ENCODE data around the gene RFX2.

DNA sequence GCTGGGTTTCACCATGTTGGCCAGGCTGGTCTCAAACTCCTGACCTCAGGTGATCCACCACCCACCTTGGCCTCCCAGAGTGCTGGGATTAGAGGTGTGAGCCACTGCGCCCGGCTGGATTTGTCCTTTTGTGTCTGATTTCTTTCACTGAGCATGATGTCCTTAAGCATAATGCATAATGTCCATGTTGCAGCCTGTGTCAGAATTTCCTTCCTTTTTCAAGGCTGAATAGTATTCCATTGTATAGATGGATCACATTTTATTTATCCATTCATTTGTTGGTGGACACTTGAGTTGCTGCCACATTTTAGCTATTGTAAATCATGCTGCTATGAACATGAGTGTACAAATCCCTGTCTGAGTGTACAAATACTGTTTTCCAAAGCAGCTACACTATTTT lies 25.5 kb downstream of the RFX2 start:
- TF ChIP-seq, protein P1, sequence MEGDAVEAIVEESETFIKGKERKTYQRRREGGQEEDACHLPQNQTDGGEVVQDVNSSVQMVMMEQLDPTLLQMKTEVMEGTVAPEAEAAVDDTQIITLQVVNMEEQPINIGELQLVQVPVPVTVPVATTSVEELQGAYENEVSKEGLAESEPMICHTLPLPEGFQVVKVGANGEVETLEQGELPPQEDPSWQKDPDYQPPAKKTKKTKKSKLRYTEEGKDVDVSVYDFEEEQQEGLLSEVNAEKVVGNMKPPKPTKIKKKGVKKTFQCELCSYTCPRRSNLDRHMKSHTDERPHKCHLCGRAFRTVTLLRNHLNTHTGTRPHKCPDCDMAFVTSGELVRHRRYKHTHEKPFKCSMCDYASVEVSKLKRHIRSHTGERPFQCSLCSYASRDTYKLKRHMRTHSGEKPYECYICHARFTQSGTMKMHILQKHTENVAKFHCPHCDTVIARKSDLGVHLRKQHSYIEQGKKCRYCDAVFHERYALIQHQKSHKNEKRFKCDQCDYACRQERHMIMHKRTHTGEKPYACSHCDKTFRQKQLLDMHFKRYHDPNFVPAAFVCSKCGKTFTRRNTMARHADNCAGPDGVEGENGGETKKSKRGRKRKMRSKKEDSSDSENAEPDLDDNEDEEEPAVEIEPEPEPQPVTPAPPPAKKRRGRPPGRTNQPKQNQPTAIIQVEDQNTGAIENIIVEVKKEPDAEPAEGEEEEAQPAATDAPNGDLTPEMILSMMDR (IDR thresholded peaks at IDR 0.05; ENCODE audit: poor library complexity): no peak
- TF ChIP-seq EZH2phosphoT487 (IDR thresholded peaks at IDR 0.05; ENCODE audit: low read depth, severe bottlenecking, unreplicated experiment): no peak
